ENCODE measurements around the gene CAMK2D. TPM values are rescaled to one million over a fixed set of nuclear protein-coding genes. Genes with fewer than 3 reads are reported as not detected.

Gene CAMK2D
- total RNA-seq, 1 experiment from 2014 or later = 7.1 TPM

- no TSS peak for BruUV-seq (replicated peaks)
- no peak overlapping the region for H3K4me3 ChIP-seq
- CTCF ChIA-PET = no interaction called here
- no peaks in the 10 kb centered on the region for H3K27me3 ChIP-seq (ENCODE audit: insufficient read depth, low read depth)
- no peaks in the 10 kb centered on the region for H3K36me3 ChIP-seq (ENCODE audit: low read depth)
- H4K20me1 ChIP-seq (ENCODE audit: insufficient read depth) = no peaks in the 10 kb centered on the region
- H3K27ac ChIP-seq = no peak overlapping the region
- no peaks in the 10 kb centered on the region for H3K9me3 ChIP-seq (ENCODE audit: insufficient read depth, low read depth)
- no peaks in the 10 kb centered on the region for H3F3A ChIP-seq (ENCODE audit: insufficient read depth, low read depth)
- no peak overlapping the region for H3K4me2 ChIP-seq
- no peak for TF ChIP-seq CTCF (conservative IDR thresholded peaks at IDR 0.05)
- intact Hi-C loops (cut with micrococcal nuclease; ENCODE audit: unreplicated experiment) = no loop called here
- H3K79me2 ChIP-seq (ENCODE audit: low read depth) = no peaks in the 10 kb centered on the region
- H3K4me1 ChIP-seq (replicated peaks; ENCODE audit: insufficient read depth) = no peaks in the 10 kb centered on the region
- no peaks in the 10 kb centered on the region for H3K9me2 ChIP-seq (ENCODE audit: insufficient read depth)
- DNase-seq = no peak
- no peak overlapping the region for H2AFZ ChIP-seq
- POLR2A ChIA-PET (ENCODE audit: unreplicated experiment) = no interaction called here
These were observed 278.4 kb downstream of the CAMK2D start for GRCh38 chr4:113483131-113483530.

DNA sequence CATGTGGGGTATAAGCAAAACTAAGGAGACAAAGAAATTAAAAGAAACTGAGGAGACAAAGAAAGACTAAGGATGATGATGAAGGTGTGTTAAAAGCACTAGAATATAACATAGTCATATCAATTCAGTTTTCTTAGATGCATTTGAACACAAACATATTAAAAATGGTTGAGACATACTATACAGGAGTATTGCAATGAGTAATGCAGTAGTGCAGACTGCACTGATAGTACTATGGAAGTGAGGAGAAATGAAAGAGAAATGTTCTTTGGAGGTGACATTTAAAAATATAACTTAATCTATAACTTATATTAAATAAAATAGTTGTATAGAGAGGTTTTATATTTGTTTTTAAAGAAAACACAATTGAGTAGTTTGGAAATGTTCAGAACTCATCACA lies 279.2 kb downstream of the CAMK2D start:
- Histone ChIP-seq H3K9me2 (ENCODE audit: insufficient read depth) (no peaks in the 10 kb centered on the region), H3F3A (ENCODE audit: insufficient read depth, low read depth) (no peaks in the 10 kb centered on the region), H2AFZ (no peak overlapping the region), H3K79me2 (ENCODE audit: low read depth) (no peaks in the 10 kb centered on the region), H3K4me1 (replicated peaks; ENCODE audit: insufficient read depth) (no peaks in the 10 kb centered on the region), H3K4me3 (no peak overlapping the region), H3K27ac (no peak overlapping the region), H3K9me3 (ENCODE audit: insufficient read depth, low read depth) (peaks cover 6% of the 10 kb centered on the region), H3K36me3 (ENCODE audit: low read depth) (no peaks in the 10 kb centered on the region), H3K27me3 (ENCODE audit: insufficient read depth, low read depth) (no peaks in the 10 kb centered on the region), H4K20me1 (ENCODE audit: insufficient read depth) (no peaks in the 10 kb centered on the region), H3K4me2 (no peak overlapping the region)
- CTCF ChIA-PET = no interaction called here
- intact Hi-C loops (cut with micrococcal nuclease; ENCODE audit: unreplicated experiment) = no loop called here
- DNase-seq = no peak
- TF ChIP-seq EZH2 (IDR thresholded peaks at IDR 0.05; ENCODE audit: low read depth) = no peak
- no peak for TF ChIP-seq CTCF (conservative IDR thresholded peaks at IDR 0.05)
- POLR2A ChIA-PET (ENCODE audit: unreplicated experiment) = no interaction called here
- no TSS peak for BruUV-seq (replicated peaks)

- Histone ChIP-seq H3K36me3 (ENCODE audit: low read depth) (no peaks in the 10 kb centered on the region), H3K27me3 (ENCODE audit: insufficient read depth, low read depth) (no peaks in the 10 kb centered on the region), H3K9me3 (ENCODE audit: insufficient read depth, low read depth) (peaks cover 8% of the 10 kb centered on the region), H3K4me2 (no peak overlapping the region), H3K4me3 (no peak overlapping the region), H2AFZ (no peak overlapping the region), H3K79me2 (ENCODE audit: low read depth) (no peaks in the 10 kb centered on the region), H3K27ac (no peak overlapping the region), H4K20me1 (ENCODE audit: insufficient read depth) (no peaks in the 10 kb centered on the region), H3K9me2 (ENCODE audit: insufficient read depth) (no peaks in the 10 kb centered on the region), H3F3A (ENCODE audit: insufficient read depth, low read depth) (no peaks in the 10 kb centered on the region), H3K4me1 (replicated peaks; ENCODE audit: insufficient read depth) (no peaks in the 10 kb centered on the region)
- intact Hi-C loops (cut with micrococcal nuclease; ENCODE audit: unreplicated experiment) = no loop called here
- POLR2A ChIA-PET (ENCODE audit: unreplicated experiment) = no interaction called here
- CTCF ChIA-PET = no interaction called here
- TF ChIP-seq CTCF (conservative IDR thresholded peaks at IDR 0.05) = no peak
- no peak for TF ChIP-seq EZH2 (IDR thresholded peaks at IDR 0.05; ENCODE audit: low read depth)
- no TSS peak for BruUV-seq (replicated peaks)
- no peak for DNase-seq
These were observed 279.7 kb downstream of the CAMK2D start for GRCh38 chr4:113481820-113482219.

Data from PC-9 (cell line).